H9 (cell line): Measurements from ENCODE around the gene BAIAP2. TPM values are rescaled to one million over a fixed set of nuclear protein-coding genes. Genes with fewer than 3 reads are reported as not detected.
A peak's percentile ranks its signal among the peaks of the same experiment; 100 is the strongest.

Source experiments
- DNase-seq: peaks from one replicate; pipeline ENCODE4 v3.0.0-alpha.2; 2017
- H2AFZ ChIP-seq: one replicate; pipeline ENCODE4 v1.6.1; 2013; ENCODE audit warnings: mild to moderate bottlenecking, low read length, control low read depth, moderate library complexity
- H2AK5ac ChIP-seq: 2 replicates; pipeline ENCODE4 v1.6.1; 2013; ENCODE audit warnings: low read length, control low read depth, mixed read lengths; ENCODE audit not compliant: insufficient read length
- H2BK120ac ChIP-seq: one replicate; pipeline ENCODE4 v1.6.1; 2013; ENCODE audit warnings: low read depth, mild to moderate bottlenecking, low read length, control low read depth, inconsistent platforms; ENCODE audit not compliant: poor library complexity, severe bottlenecking
- H2BK12ac ChIP-seq: 2 replicates; pipeline ENCODE4 v1.6.1; 2013; ENCODE audit warnings: low read length, control low read depth, mixed read lengths, low read depth; ENCODE audit not compliant: insufficient read length
- H2BK15ac ChIP-seq: 2 replicates; pipeline ENCODE4 v1.6.1; 2013; ENCODE audit warnings: low read depth, low read length, control low read depth
- H2BK20ac ChIP-seq: one replicate; pipeline ENCODE4 v1.6.1; 2013; ENCODE audit warnings: low read depth, mild to moderate bottlenecking, low read length, control low read depth, inconsistent platforms; ENCODE audit not compliant: poor library complexity, severe bottlenecking
- H2BK5ac ChIP-seq: 2 replicates; pipeline ENCODE4 v1.6.1; 2013; ENCODE audit warnings: low read length, control low read depth, mixed read lengths; ENCODE audit not compliant: insufficient read length
- H3K14ac ChIP-seq: 2 replicates; pipeline ENCODE4 v1.6.1; 2013; ENCODE audit warnings: low read length, control low read depth; ENCODE audit not compliant: insufficient read depth
- H3K18ac ChIP-seq: 2 replicates; pipeline ENCODE4 v1.6.1; 2013; ENCODE audit warnings: low read depth, mild to moderate bottlenecking, mixed read lengths, low read length, control low read depth; ENCODE audit not compliant: insufficient read length
- H3K23ac ChIP-seq: 2 replicates; pipeline ENCODE4 v1.6.1; 2013; ENCODE audit warnings: low read length, control low read depth, mixed read lengths, low read depth; ENCODE audit not compliant: insufficient read length
- H3K23me2 ChIP-seq: 2 replicates; pipeline ENCODE4 v1.6.1; 2013; ENCODE audit warnings: low read depth, mild to moderate bottlenecking, mixed read lengths, low read length, control low read depth; ENCODE audit not compliant: insufficient read length, poor library complexity, severe bottlenecking
- H3K27ac ChIP-seq: 2 replicates; pipeline ENCODE4 v1.5.1; 2013; ENCODE audit warnings: low read length, control low read depth, mixed read lengths, low read depth; ENCODE audit not compliant: insufficient read length
- H3K27me3 ChIP-seq: 2 replicates; pipeline ENCODE4 v1.6.1; 2013; ENCODE audit warnings: low read length, control low read depth, inconsistent platforms; ENCODE audit not compliant: insufficient read depth
- H3K4ac ChIP-seq: 2 replicates; pipeline ENCODE4 v1.6.1; 2013; ENCODE audit warnings: low read depth, mild to moderate bottlenecking, control low read depth, inconsistent platforms, low read length, moderate library complexity
- H3K4me1 ChIP-seq: 2 replicates; pipeline ENCODE4 v1.6.1; 2013; ENCODE audit warnings: low read length, control low read depth, inconsistent platforms; ENCODE audit not compliant: insufficient read depth
- H3K4me2 ChIP-seq: 2 replicates; pipeline ENCODE4 v1.6.1; 2013; ENCODE audit warnings: low read length, control low read depth, mixed read lengths; ENCODE audit not compliant: insufficient read length, insufficient read depth
- H3K56ac ChIP-seq: 2 replicates; pipeline ENCODE4 v1.6.1; 2013; ENCODE audit warnings: low read depth, mild to moderate bottlenecking, mixed read lengths, low read length, control low read depth; ENCODE audit not compliant: insufficient read length
- H3K79me1 ChIP-seq: 2 replicates; pipeline ENCODE4 v1.6.1; 2013; ENCODE audit warnings: low read depth, mild to moderate bottlenecking, moderate library complexity, low read length, control low read depth, inconsistent platforms; ENCODE audit not compliant: insufficient read depth, poor library complexity, severe bottlenecking
- H3K79me2 ChIP-seq: 2 replicates; pipeline ENCODE4 v1.6.1; 2013; ENCODE audit warnings: low read length, control low read depth, inconsistent platforms; ENCODE audit not compliant: insufficient read depth
- H3K9ac ChIP-seq: 2 replicates; pipeline ENCODE4 v1.6.1; 2013; ENCODE audit warnings: low read length, control low read depth, mixed read lengths; ENCODE audit not compliant: insufficient read length; ENCODE audit errors: extremely low read depth
- H3K9me3 ChIP-seq: one replicate; pipeline ENCODE4 v1.6.1; 2013; ENCODE audit warnings: low read depth, low read length, inconsistent platforms; ENCODE audit not compliant: control insufficient read depth
- H3T11ph ChIP-seq: one replicate; pipeline ENCODE4 v1.6.1; 2013; ENCODE audit warnings: mild to moderate bottlenecking, low read length, control low read depth, inconsistent platforms
- H4K20me1 ChIP-seq: one replicate; pipeline ENCODE4 v1.6.1; 2013; ENCODE audit not compliant: control insufficient read depth, insufficient read length, insufficient read depth
- H4K5ac ChIP-seq: 2 replicates; pipeline ENCODE4 v1.6.1; 2013; ENCODE audit warnings: low read depth, mild to moderate bottlenecking, mixed read lengths, low read length, control low read depth; ENCODE audit not compliant: insufficient read length
- H4K8ac ChIP-seq: replicated peaks from 2 replicates; pipeline ENCODE4 v1.6.1; 2013; ENCODE audit warnings: low read length, control low read depth, mixed read lengths, low read depth; ENCODE audit not compliant: insufficient read length
- H4K91ac ChIP-seq: 2 replicates; pipeline ENCODE4 v1.6.1; 2013; ENCODE audit warnings: low read depth, mild to moderate bottlenecking, moderate library complexity, mixed read lengths, low read length, control low read depth; ENCODE audit not compliant: insufficient read length
- H3K27ac Mint-ChIP-seq, 3 experiments: 2 replicates in 2 of 3; 3 replicates in 1 of 3; pipeline ENCODE4 v1.8.0; 2020 to 2021; ENCODE audit warnings: mixed read lengths in 3 of 3, mild to moderate bottlenecking in 1 of 3, moderate library complexity in 1 of 3
- H3K27me3 Mint-ChIP-seq: 2 replicates; pipeline ENCODE4 v1.8.0; 2021; ENCODE audit warnings: low read depth, mild to moderate bottlenecking, moderate library complexity, mixed read lengths
- H3K36me3 Mint-ChIP-seq, 3 experiments: 2 replicates in 2 of 3; 3 replicates in 1 of 3; pipeline ENCODE4 v1.8.0; 2020 to 2021; ENCODE audit warnings: low read depth in 3 of 3, mixed read lengths in 3 of 3; ENCODE audit not compliant: insufficient read depth in 1 of 3
- H3K4me1 Mint-ChIP-seq, 2 experiments: 2 replicates each; pipeline ENCODE4 v1.8.0; 2020; ENCODE audit warnings: mixed read lengths in 2 of 2
- H3K4me3 Mint-ChIP-seq, 2 experiments: 2 replicates in 1 of 2; 3 replicates in 1 of 2; pipeline ENCODE4 v1.8.0; 2020 to 2021; ENCODE audit warnings: mild to moderate bottlenecking in 2 of 2, mixed read lengths in 2 of 2, moderate library complexity in 1 of 2
- H3K9me3 Mint-ChIP-seq, 2 experiments: 2 replicates in 1 of 2; 3 replicates in 1 of 2; pipeline ENCODE4 v1.8.0; 2020; ENCODE audit warnings: mild to moderate bottlenecking in 2 of 2, mixed read lengths in 2 of 2, moderate library complexity in 1 of 2
- CTCF ChIP-seq: fragments of 200-600 bp; sonication (generic); conservative IDR thresholded peaks from 3 replicates; pipeline ENCODE4 v1.8.0; 2021; ENCODE audit warnings: antibody characterized with exemption, mild to moderate bottlenecking
- WGBS: extraction: QIAGEN DNeasy Blood & Tissue Kit; methylation state at CpG from one replicate; pipeline ENCODE4 v1.1.7; 2013; ENCODE audit warnings: missing lambda C conversion rate, low lambda C conversion rate, mixed read lengths; ENCODE audit not compliant: insufficient read length; ENCODE audit errors: extremely low coverage; 5-methylcytosine and 5-hydroxymethylcytosine counted together
- total RNA-seq: library from RNA; stranded (reverse); gene quantifications from 2 replicates; pipeline ENCODE4 v1.2.1, GENCODE V29; 2021

BAIAP2 gene
- total RNA-seq, 1 experiment from 2014 or later, result 27.8 TPM

- H3K27me3 ChIP-seq, result no peaks in the 10 kb centered on the region
- H3K4me2 ChIP-seq, result no peak overlapping the region
- H3K79me2 ChIP-seq, result no peaks in the 10 kb centered on the region
- H3K18ac ChIP-seq, result no peak overlapping the region
- H2BK15ac ChIP-seq, result 0 out of 2 replicates have a peak overlapping the region, but pooled peaks have one; percentile 57
- WGBS, result no CpG with 5 or more reads among the region's 14 CpGs
- no peak overlapping the region for H3K27ac ChIP-seq
- H4K20me1 ChIP-seq, result no peaks in the 10 kb centered on the region
- no peak overlapping the region for H2BK20ac ChIP-seq
- H2AFZ ChIP-seq, result no peak overlapping the region
- H4K5ac ChIP-seq, result no peak overlapping the region
- H3K23ac ChIP-seq, result no peak overlapping the region
- no peak overlapping the region for H2BK5ac ChIP-seq
- no peaks in the 10 kb centered on the region for H3K4me1 ChIP-seq
- no peaks in the 10 kb centered on the region for H3K9me3 ChIP-seq
- H4K91ac ChIP-seq, result no peak overlapping the region
- no peak overlapping the region for H3K14ac ChIP-seq
- Mint-ChIP-seq H3K4me1 (peaks cover 0 to 8% of the 10 kb centered on the region in 2 experiments; a peak in 2 of 4 replicates), H3K36me3 (no peaks in the 10 kb centered on the region), H3K4me3 (no peak overlapping the region), H3K27me3 (no peaks in the 10 kb centered on the region), H3K27ac (no peak overlapping the region), H3K9me3 (no peaks in the 10 kb centered on the region)
- H3K23me2 ChIP-seq, result no peaks in the 10 kb centered on the region
- no peak overlapping the region for H3K4ac ChIP-seq
- no peak overlapping the region for H4K8ac ChIP-seq
- H3K56ac ChIP-seq, result no peak overlapping the region
- H2BK120ac ChIP-seq, result no peak overlapping the region
- H2BK12ac ChIP-seq, result no peak overlapping the region
- H2AK5ac ChIP-seq, result no peak overlapping the region
- no peak overlapping the region for H3T11ph ChIP-seq
- DNase-seq, result no peak
- TF ChIP-seq CTCF, result no peak
- H3K9ac ChIP-seq, result no peak overlapping the region
- no peaks in the 10 kb centered on the region for H3K79me1 ChIP-seq
Measured at GRCh38 chr17:81125573-81126081, 90.7 kb downstream of the BAIAP2 start.
